HepG2 (cell line): ENCODE measurements around the gene AKR1C2. TPM values are rescaled to one million over a fixed set of nuclear protein-coding genes. Genes with fewer than 3 reads are reported as not detected.
A peak's percentile ranks its signal among the peaks of the same experiment; 100 is the strongest.

ENCODE experiments used
- ATF5 ChIP-seq: sonication (generic); formaldehyde crosslinking; IDR thresholded peaks from 2 replicates; pipeline ENCODE4 v1.4.0; 2020; ENCODE audit warnings: mild to moderate bottlenecking, low read depth, missing genetic modification reagents
- CBX5 ChIP-seq: sonication (generic); formaldehyde crosslinking; IDR thresholded peaks from 2 replicates; pipeline ENCODE4 v1.4.0; 2020; ENCODE audit warnings: missing genetic modification reagents, borderline replicate concordance
- EED ChIP-seq: sonication (generic); formaldehyde crosslinking; IDR thresholded peaks from 2 replicates; pipeline ENCODE4 v1.5.0; 2020; ENCODE audit warnings: mild to moderate bottlenecking, missing genetic modification reagents
- EZH2 ChIP-seq: conservative IDR thresholded peaks from 2 replicates; pipeline ENCODE4 v1.6.1; 2012; ENCODE audit warnings: mild to moderate bottlenecking, low read depth, low read length, moderate library complexity
- IKZF5 ChIP-seq: IDR thresholded peaks from 2 replicates; pipeline ENCODE4 v1.6.1; 2018; ENCODE audit warnings: missing genetic modification reagents, mild to moderate bottlenecking, missing compliant biosample characterization
- IRF1 ChIP-seq: sonication (generic); formaldehyde crosslinking; IDR thresholded peaks from 2 replicates; pipeline ENCODE4 v1.4.0; 2020; ENCODE audit warnings: low read depth, mild to moderate bottlenecking, missing genetic modification reagents
- KDM5B ChIP-seq: sonication (generic); formaldehyde crosslinking; IDR thresholded peaks from 2 replicates; pipeline ENCODE4 v1.4.0; 2020; ENCODE audit warnings: missing genetic modification reagents, mild to moderate bottlenecking, borderline replicate concordance
- KLF13 ChIP-seq: sonication (generic); formaldehyde crosslinking; IDR thresholded peaks from 2 replicates; pipeline ENCODE4 v1.4.0; 2020; ENCODE audit warnings: mild to moderate bottlenecking, missing genetic modification reagents
- MTA3 ChIP-seq: sonication (generic); formaldehyde crosslinking; IDR thresholded peaks from 2 replicates; pipeline ENCODE4 v1.4.0; 2020; ENCODE audit warnings: missing genetic modification reagents
- NR3C1 ChIP-seq: sonication (generic); formaldehyde crosslinking; IDR thresholded peaks from 2 replicates; pipeline ENCODE4 v1.4.0; 2020; ENCODE audit warnings: missing genetic modification reagents
- REXO4 ChIP-seq: sonication (generic); formaldehyde crosslinking; IDR thresholded peaks from 2 replicates; pipeline ENCODE4 v1.8.0; 2022; ENCODE audit warnings: missing genetic modification reagents, mild to moderate bottlenecking, borderline replicate concordance
- SIX4 ChIP-seq: sonication (generic); formaldehyde crosslinking; IDR thresholded peaks from 2 replicates; pipeline ENCODE4 v1.4.0; 2020; ENCODE audit warnings: missing genetic modification reagents
- TBP ChIP-seq: sonication (generic); formaldehyde crosslinking; IDR thresholded peaks from 2 replicates; pipeline ENCODE4 v1.5.0; 2020; ENCODE audit warnings: missing genetic modification reagents
- UBTF ChIP-seq: sonication (generic); formaldehyde crosslinking; IDR thresholded peaks from 2 replicates; pipeline ENCODE4 v1.4.0; 2020; ENCODE audit warnings: mild to moderate bottlenecking, missing genetic modification reagents
- ZBTB37 ChIP-seq: sonication (generic); formaldehyde crosslinking; IDR thresholded peaks from 2 replicates; pipeline ENCODE4 v1.4.0; 2020; ENCODE audit warnings: mild to moderate bottlenecking, missing genetic modification reagents
- ZFP1 ChIP-seq: IDR thresholded peaks from 2 replicates; pipeline ENCODE4 v1.6.1; 2016
- ZNF264 ChIP-seq: sonication (generic); formaldehyde crosslinking; IDR thresholded peaks from 2 replicates; pipeline ENCODE4 v1.4.0; 2020; ENCODE audit warnings: missing genetic modification reagents
- ZNF280B ChIP-seq: sonication (generic); formaldehyde crosslinking; IDR thresholded peaks from 2 replicates; pipeline ENCODE4 v1.5.0; 2020; ENCODE audit warnings: missing genetic modification reagents, mild to moderate bottlenecking, borderline replicate concordance
- ZNF34 ChIP-seq: sonication (generic); formaldehyde crosslinking; IDR thresholded peaks from 2 replicates; pipeline ENCODE4 v1.4.0; 2020; ENCODE audit warnings: mild to moderate bottlenecking, missing genetic modification reagents, borderline replicate concordance
- ZNF839 ChIP-seq: sonication (generic); formaldehyde crosslinking; IDR thresholded peaks from 2 replicates; pipeline ENCODE4 v1.4.0; 2020; ENCODE audit warnings: missing genetic modification reagents, mild to moderate bottlenecking, borderline replicate concordance
- polyA plus RNA-seq, 8 experiments: library from polyadenylated mRNA; depleted of rRNA in 3 of 8; stranded (reverse) in 7 of 8; unstranded in 1 of 8; fragments of >200 nt; fragmentation: Illumina TruSeq in 4 of 8; extraction: Trizol in 4 of 8; gene quantifications; 2 replicates each; pipeline versions ENCODE4 v1.2.1 to v1.2.3, GENCODE V29; 2011 to 2016; ENCODE audit warnings: low read depth in 4 of 8, missing spikeins in 1 of 8, mixed read lengths in 1 of 8; ENCODE audit not compliant: insufficient read depth in 1 of 8
- total RNA-seq, 5 experiments: library from RNA; depleted of rRNA; stranded (reverse); fragments of >200 nt; fragmentation: Illumina TruSeq; extraction: Trizol; gene quantifications; 2 replicates each; pipeline ENCODE4 v1.2.3, GENCODE V29; 2016; ENCODE audit warnings: low read depth in 1 of 5

Gene AKR1C2
- total and polyA plus RNA-seq, 2 of the 13 experiments (the other 11 are each of a cell fraction or from before 2014, with no cell fraction given): 140 to 900 TPM

GRCh38 chr10:4947635-4948596 lies 55.7 kb downstream of the AKR1C2 start (continued):
- TF ChIP-seq ZBTB37 (CRISPR knock-in tag): no peak
- TF ChIP-seq ATF5 (CRISPR knock-in tag): no peak
- TF ChIP-seq SIX4 (CRISPR knock-in tag): no peak; the same call in 1 of the 2 replicates
- TF ChIP-seq IRF1: no peak
- no peak for TF ChIP-seq UBTF (CRISPR knock-in tag)
- peak; percentile 35; the same call in 1 of the 2 replicates for TF ChIP-seq CBX5
- no peak for TF ChIP-seq ZNF839
- TF ChIP-seq ZNF280B (CRISPR knock-in tag): no peak
- 0 out of 2 replicates have a peak, but pooled peaks have one; percentile 25 for TF ChIP-seq ZFP1 (CRISPR knock-in tag)
- TF ChIP-seq REXO4 (CRISPR knock-in tag): no peak
- TF ChIP-seq EED (CRISPR knock-in tag): no peak
- no peak for TF ChIP-seq TBP
- peak; percentile 32 for TF ChIP-seq IKZF5 (CRISPR knock-in tag)
- TF ChIP-seq NR3C1: no peak
- TF ChIP-seq EZH2: no peak
- TF ChIP-seq KDM5B: no peak
- no peak for TF ChIP-seq KLF13 (CRISPR knock-in tag)
- TF ChIP-seq ZNF264 (CRISPR knock-in tag): no peak
- no peak for TF ChIP-seq MTA3 (CRISPR knock-in tag)
- no peak for TF ChIP-seq ZNF34 (CRISPR knock-in tag)
